ENCODE measurements around the gene SVIP.

Gene SVIP

DNA sequence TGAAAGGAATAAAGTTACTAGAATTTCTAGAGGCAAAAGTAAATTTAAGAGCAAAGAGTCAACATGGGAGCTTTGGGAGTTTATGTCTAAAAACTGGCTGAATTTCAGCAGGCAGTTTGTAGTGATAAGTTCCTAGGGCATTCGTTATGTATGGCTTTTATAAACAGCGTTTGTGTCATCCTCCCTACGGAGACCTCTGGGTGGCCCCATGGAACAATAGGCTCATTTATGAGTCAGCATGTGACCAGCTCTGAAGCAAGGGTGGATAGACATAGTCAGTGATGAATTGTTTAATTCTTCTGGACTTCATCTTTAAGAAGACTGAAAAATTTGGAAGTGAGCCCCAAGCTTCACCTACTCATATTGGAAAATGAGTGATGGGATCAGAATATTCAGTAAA lies 37.1 kb downstream of the SVIP start:
- DNase-seq (ENCODE audit: low read depth in 2 of 2): no peak

DNA sequence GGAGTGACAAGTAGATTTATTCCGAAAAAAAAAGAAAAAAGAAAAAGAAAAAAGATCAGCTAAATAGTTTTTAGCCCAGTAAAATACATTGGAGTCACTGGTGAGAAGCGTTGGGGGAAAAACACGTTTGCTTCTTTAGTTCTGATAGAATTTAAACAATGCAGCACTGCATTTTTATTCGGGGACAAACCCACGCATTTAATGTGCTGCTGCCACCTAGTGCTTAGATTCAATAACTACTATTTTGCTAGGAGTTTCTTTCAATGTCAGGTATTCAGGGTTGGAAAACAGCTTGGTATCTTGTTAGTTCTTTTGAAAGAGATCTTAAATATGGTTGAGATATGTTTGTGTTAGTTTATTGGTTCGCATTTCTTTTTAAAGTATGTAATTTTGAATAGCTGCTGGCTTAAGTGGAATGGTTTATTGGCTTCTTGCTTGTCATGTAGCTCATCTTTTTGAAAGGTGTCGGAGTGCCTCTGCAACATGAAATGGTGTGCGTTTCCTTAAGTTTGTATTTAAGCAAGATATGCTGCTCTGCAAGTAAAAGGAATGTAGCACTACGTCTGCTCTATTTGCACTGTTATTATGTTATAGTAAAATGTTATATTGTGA lies 41.9 kb downstream of the SVIP start:
- no peak for DNase-seq (ENCODE audit: low read depth in 2 of 2)

DNA sequence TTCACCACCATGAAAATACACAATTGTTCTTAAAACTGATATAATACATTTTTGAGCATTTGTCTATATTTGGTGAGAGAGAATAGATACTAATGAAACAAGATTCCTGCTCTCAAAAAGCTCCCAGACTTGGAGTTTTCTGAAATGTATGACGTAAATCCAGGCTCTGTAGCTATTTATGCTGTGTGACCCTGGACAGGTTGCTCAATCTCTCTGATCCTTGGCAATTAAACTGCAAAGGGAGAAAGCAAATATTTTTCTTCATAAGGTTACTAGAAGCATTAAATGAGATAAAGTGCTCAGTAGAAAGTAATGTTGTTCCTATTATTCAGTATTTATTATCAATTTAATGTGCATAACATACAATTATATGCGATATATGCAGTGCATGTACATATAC lies 42.5 kb downstream of the SVIP start:
- no peak for DNase-seq (ENCODE audit: low read depth in 2 of 2)

DNA sequence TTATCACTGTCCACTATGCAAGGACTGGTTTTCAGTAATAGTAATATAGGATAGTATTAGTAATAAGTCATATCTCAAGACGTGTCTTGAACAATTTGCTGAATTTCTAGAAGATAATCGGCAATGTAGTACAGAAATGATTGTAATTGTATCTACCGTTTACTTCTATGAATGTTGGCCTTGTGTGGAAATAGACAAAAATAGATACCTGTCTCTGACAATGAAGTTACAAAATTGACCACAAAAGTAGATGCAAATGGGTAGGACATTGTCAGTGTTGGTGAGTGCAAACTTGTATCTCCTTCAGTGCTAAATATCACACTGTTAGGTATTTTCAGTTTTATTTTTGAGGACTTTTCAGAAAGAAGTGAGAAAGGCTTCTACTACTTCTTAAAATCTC lies 43.1 kb downstream of the SVIP start:
- DNase-seq (ENCODE audit: low read depth in 2 of 2): no peak

DNA sequence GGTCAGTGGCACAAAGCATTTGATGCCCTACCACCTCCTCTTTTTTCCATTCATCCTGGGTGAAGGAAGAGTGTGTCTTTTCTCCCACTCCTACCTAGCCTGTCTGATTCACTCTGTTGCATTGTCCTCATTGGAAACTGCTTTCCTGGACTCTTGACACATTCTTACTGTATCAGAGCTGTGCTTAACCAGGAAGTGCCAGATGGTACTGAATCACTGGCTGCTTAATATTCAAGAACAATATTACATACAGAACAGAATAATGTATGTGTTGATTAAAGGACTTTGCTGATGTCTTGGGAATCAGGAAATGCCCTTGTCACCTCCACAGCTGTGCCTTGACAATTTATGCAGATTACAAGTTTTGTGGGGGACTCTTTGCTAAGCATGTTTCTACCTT lies 44.4 kb downstream of the SVIP start:
- DNase-seq (ENCODE audit: low read depth in 2 of 2): no peak

DNA sequence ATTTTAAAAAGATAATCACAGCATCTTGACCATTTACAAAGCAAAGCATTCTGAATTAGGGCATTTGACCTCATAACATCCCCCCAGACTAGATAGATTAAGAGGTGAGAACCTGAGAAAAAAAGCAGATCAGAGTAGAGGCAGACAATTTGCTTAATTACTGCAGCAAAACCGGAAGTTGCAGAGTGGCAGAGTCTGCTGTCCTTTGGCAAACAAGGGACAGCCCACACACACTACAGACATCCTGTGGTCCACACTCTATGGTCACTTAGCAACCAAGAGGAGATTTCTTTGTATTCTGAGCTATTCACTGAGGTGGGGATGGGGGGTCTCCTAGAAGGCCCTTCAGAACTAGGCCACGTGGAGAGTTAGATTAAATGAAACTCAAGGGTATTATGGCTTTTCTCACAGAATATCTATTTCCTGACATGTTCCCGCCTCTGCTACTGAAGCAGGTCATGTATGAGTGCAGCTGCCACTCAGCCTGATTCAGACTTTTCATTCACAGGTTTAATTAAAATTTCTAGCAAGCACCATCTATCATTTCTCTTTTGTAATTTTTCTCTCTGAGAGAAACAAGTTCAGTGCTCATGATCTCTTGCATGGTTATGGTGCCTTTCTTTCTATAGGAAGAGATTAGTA lies 48.5 kb downstream of the SVIP start:
- no peak for DNase-seq (ENCODE audit: low read depth in 2 of 2)

DNA sequence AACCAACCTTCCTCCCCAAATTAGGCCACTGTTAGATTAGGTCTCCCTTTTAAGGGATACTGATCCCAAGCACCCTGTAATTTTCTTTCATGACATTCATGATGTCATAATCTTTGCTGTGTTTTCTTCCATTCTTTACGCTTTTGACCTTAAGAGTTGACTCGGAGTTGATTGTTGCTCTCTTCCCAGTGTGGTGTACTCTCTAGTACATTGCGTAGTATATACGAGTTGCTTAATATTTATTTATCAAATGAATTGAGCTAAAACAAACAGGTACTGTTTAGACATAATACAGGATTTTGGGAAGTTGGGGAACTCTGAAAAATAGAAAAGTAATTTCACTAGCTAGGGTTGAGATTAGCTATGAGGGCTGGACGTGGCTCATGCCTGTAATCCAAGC lies 49.8 kb downstream of the SVIP start:
- DNase-seq (ENCODE audit: low read depth in 2 of 2): no peak

DNA sequence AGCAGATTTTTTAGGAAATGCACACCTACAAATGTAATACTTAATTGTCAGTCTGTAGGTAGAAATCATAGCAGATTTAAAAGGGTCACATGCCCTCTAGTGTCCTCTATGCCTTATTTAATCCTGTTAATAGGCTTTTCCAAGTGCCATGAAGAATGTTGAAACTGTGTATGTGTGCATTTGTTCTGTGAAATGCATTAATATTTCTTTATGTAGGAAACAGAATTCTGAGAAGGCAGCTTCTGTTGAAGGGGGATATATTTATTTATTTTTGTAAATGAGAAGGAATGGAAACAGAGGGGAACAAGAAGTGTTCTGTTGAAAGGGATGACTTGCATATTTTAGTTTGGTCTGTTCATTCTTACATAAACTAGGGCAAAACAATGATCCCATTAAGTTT lies 51.0 kb downstream of the SVIP start:
- no peak for DNase-seq (ENCODE audit: low read depth in 2 of 2)

DNA sequence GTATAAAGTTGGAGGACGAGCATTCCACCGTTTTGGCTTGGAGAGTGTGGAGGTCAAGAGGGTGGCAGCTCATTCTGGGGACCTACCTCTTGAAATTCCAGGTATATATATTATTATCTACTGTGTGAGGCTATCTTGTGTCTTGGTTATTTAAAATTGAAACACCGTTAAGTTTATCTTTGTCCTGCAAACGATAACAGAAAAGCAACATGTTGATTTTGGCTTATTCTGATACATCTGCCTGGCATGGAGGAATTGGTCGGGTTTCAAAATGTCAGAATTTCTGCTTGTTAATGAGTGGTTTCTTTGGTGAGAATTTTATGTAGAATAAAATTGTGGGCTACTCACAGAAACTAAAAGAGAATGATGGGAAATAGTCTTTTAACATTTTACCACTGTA lies 54.4 kb downstream of the SVIP start:
- DNase-seq (ENCODE audit: low read depth in 2 of 2): no peak

DNA sequence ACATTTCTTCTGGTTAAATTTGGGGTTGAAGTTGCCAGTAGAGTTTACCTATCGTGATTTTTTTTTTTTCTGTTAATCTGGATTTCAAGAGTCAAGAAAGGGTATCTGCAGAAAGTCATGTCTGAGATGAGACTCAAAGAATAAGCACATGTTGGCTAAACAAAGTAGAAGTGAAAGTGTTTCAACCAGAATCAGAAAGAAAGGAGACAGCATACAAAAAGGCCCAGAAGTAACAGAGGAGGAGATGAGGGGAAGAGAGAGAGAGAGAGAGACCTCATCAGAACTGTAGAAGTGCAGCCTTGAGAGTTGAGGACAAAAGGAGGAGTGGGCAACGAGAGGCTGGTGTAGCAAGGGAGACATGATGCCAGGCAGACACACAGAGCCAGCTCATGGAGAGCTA lies 54.9 kb downstream of the SVIP start:
- no peak for DNase-seq (ENCODE audit: low read depth in 2 of 2)

DNA sequence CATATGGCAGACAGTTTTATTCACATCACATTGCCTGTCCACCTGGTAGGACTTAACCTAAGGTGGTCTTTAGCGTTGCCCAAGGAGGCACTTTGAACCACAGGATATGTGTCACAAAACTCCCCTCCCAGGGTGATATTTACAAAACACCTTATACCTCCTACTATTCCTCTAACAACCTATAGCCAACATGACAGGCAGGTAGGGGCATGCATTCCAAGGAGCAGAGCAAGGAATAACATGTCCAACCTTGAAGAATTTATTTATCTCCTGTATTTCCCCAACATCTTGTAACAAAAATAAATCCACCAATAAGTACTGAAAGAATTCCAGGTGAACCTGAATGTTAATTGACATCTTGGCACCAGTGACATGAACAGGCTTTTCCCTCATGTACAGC lies 60.5 kb downstream of the SVIP start:
- no peak for DNase-seq (ENCODE audit: low read depth in 2 of 2)

Measured in stimulated activated CD4-positive, alpha-beta T cell treated with anti-CD3 and anti-CD28 coated beads, Interleukin-1b, Interleukin-23, amount 100 ng/mL, for 1 hour (primary cell).